Motor neuron (in vitro differentiated cells): ENCODE measurements around the gene GAD1. TPM values are rescaled to one million over a fixed set of nuclear protein-coding genes. Genes with fewer than 3 reads are reported as not detected.

Experiments
- ATAC-seq, 8 experiments: fragments of 200-7000 bp; cut with Tn5 transposase; replicated peaks in 6 of 8; 2 replicates each; pipeline ENCODE4 v1.8.0; 2021; ENCODE audit warnings: mild to moderate bottlenecking in 8 of 8, moderate library complexity in 8 of 8
- H3K27ac ChIP-seq, 2 donors: fragments of 250-450 bp; sonication (Bioruptor Pico); 2 replicates each; pipeline ENCODE4 v1.9.0; 2021; ENCODE audit warnings: antibody characterized with exemption in 2 of 2, mild to moderate bottlenecking in 2 of 2, moderate library complexity in 1 of 2
- H3K4me1 ChIP-seq, 2 donors: fragments of 250-450 bp; sonication (Bioruptor Pico); replicated peaks in 1 of 2; 2 replicates each; pipeline ENCODE4 v1.6.1; 2021; ENCODE audit warnings: antibody characterized with exemption in 2 of 2, mild to moderate bottlenecking in 2 of 2, moderate library complexity in 1 of 2
- H3K4me3 ChIP-seq, 5 donors: fragments of 250-450 bp; sonication (Bioruptor Pico); 2 replicates each; pipeline ENCODE4 v1.9.0; 2021; ENCODE audit warnings: antibody characterized with exemption in 5 of 5, mild to moderate bottlenecking in 5 of 5, moderate library complexity in 4 of 5
- WGBS, 10 experiments: fragments of 450-650 bp; shearing (Covaris generic); methylation state at CpG; one replicate each; pipeline ENCODE4 v1.0.0; 2022; 5-methylcytosine and 5-hydroxymethylcytosine counted together
- in situ Hi-C, 9 experiments: fragments of 400-800 bp; cut with MboI; loops; one replicate each; pipeline ENCODE4 v1.15.0; 2021; ENCODE audit warnings: low sequenced_read_pairs in 9 of 9, low pct_unique_long_range_greater_than_20kb in 2 of 9; ENCODE audit not compliant: unreplicated experiment in 9 of 9
- total RNA-seq, 8 experiments: library from RNA; unstranded; fragments of 300-600 nt; gene quantifications; 2 replicates each; pipeline versions ENCODE4 v1.2.3 to v1.2.4, GENCODE V29; 2022

GAD1 gene
- total RNA-seq, 8 experiments from 2014 or later, result 0.18 to 18.7 (median 7.2) TPM

GRCh38 chr2:170812710-170813600 lies 3.7 kb upstream of the GAD1 start:
- in situ Hi-C loops, result loop anchor here (10.0 to 25.0 kb wide), 8 partner anchors 401 to 1351 kb away; no protein-coding TSS in a partner anchor
- peaks cover 8 to 12% of the 10 kb centered on the region in 2 donors for H3K4me1 ChIP-seq
- peak in 3 of 8 experiments; percentile 11 to 17 (median 17) for ATAC-seq
- whole genome bisulfite sequencing, 10 experiments, result 0 to 10% (median 3%) methylated on average over 2 to 10 of the region's 14 CpGs; no CpG with 5 or more reads in 1 of the 10 experiments
- peak overlapping the region in 3 of 5 donors; percentile 2 to 47 (median 3) for H3K4me3 ChIP-seq
- no peak overlapping the region for H3K27ac ChIP-seq

DNA sequence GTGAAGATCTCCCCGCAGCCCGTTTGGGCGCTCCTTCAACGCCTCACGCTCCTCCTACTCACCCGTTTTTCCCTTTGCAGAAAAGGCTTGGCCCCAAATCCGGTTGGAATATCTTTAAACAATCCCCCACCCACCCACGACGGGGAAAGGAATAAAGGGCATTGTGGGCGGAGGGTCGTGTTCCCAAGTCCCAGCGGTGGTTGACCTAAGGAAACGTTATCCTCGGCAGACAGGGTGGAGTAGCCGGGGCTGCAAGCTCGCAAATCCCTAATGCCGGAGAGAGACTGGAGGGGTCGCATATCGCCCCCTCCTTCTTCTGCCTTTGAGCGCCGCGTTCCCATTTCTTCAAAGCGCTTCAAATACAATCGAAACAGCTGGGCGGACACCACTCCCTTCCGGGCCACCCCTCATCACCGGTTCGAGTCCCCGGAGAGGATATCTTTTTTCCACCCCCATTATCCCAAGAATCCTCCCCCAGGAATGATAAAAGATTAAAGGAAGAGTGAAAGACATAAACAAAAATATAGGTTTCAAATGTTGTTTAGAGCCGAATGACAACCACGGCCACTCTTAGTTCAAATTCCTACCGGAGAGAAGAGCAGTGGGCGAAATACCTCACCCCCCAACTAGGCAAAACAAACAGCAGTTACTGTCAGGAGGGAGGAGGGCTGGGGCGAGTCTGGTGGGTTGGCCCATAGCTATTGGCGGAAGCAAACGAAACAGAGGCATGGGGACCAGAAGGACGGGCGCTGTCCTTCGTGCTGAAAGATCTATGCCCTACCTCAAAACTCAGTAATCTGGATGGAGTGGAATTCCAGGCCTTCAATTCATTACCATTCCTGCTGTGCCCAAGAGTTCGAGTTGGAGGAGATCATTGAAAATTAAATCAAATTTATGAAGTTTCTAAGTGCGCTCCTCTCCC lies 2.8 kb upstream of the GAD1 start:
- Histone ChIP-seq H3K4me3 (peak overlapping the region in 3 of 5 donors; percentile 2 to 47 (median 3)), H3K4me1 (peaks cover 8 to 12% of the 10 kb centered on the region in 2 donors), H3K27ac (no peak overlapping the region)
- WGBS, 10 experiments, result 0 to 25% (median 5%) methylated on average over 4 to 22 of the region's 41 CpGs
- ATAC-seq, result peak in 3 of 8 experiments; percentile 4 to 23 (median 7)
- in situ Hi-C loops, result loop anchor here (10.0 to 25.0 kb wide), 8 partner anchors 402 to 1352 kb away; no protein-coding TSS in a partner anchor

DNA sequence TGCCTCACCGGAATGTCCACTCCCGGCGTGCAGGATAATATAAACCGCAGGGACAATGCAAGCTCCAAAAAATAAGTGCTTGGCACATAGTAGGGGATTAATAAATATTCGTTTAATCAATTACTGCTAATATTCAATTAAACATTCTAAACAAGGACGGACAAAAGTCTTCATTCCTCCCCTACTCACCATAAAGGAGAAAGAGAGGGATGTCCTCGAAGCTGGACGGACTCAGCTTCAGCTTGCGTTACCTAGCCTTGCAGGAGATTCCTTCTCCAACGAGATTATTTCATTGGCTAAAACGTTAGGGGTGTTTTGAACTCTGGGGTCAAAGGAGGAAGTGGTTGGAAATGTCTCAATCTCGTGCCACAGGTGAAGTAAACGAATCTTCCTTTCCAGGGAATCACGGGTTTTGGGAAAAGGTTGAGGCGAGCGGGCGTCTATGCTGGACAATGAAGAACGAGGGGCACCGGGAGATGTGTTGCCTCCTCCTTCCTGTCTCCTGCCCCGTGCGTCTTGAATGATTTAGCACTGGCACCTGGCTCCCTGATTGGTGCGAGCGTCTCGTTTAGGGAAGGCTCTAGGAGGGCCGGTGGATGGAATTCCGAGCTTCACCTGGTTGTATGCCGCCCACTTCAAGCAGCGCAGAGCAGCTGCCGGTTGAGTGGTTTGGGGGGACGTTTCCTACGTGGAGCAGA lies 2.0 kb upstream of the GAD1 start:
- no peak overlapping the region for H3K27ac ChIP-seq
- ATAC-seq, result no peak
- in situ Hi-C loops, result loop anchor here (10.0 to 25.0 kb wide), 8 partner anchors 402 to 1352 kb away; no protein-coding TSS in a partner anchor
- H3K4me3 ChIP-seq, result peak overlapping the region in 2 of 5 donors; percentile 47 to 62
- peaks cover 8 to 12% of the 10 kb centered on the region in 2 donors for H3K4me1 ChIP-seq
- WGBS, 10 experiments, result 14 to 62% (median 20%) methylated on average over 4 to 19 of the region's 31 CpGs

DNA sequence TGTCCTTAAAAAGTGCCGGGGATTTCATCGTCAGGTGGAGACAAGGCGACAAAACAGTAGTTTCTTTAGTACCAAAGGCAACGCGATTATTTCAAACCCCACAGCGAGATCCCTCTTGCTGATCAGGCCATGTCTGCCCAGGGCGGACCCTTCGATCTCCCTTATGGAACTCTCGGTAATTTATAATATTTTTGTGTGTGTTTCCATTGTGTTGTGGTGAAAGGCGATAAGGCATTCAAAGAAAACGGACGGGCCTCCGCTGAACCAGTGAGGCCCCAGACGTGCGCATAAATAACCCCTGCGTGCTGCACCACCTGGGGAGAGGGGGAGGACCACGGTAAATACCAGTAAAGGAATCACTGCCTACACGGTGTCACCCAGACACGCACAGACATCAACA lies 1.4 kb upstream of the GAD1 start:
- ATAC-seq, result no peak
- H3K4me1 ChIP-seq, result peaks cover 8 to 12% of the 10 kb centered on the region in 2 donors
- 0 to 50% (median 11%) methylated on average over 1 to 18 of the region's 19 CpGs; no CpG with 5 or more reads in 2 of the 10 experiments for WGBS, 10 experiments
- H3K4me3 ChIP-seq, result peak overlapping the region; percentile 33 to 62 (median 47)
- H3K27ac ChIP-seq, result no peak overlapping the region
- in situ Hi-C loops, result loop anchor here (10.0 to 25.0 kb wide), 8 partner anchors 403 to 1353 kb away; no protein-coding TSS in a partner anchor

- Histone ChIP-seq H3K4me1 (peaks cover 8 to 12% of the 10 kb centered on the region in 2 donors), H3K4me3 (peak overlapping the region; percentile 33 to 62 (median 47)), H3K27ac (peak overlapping the region in 1 of 2 donors; percentile 9)
- in situ Hi-C loops, result loop anchor here (10.0 to 25.0 kb wide), 8 partner anchors 404 to 1354 kb away; no protein-coding TSS in a partner anchor
- 0 to 13% (median 0%) methylated on average over 1 to 10 of the region's 52 CpGs; no CpG with 5 or more reads in 2 of the 10 experiments for WGBS, 10 experiments
- ATAC-seq, result peak; percentile 13 to 65 (median 60)
These were observed 762 bp upstream of the GAD1 start for GRCh38 chr2:170815746-170816503.

GRCh38 chr2:170817093-170818035 lies 677 bp downstream of the GAD1 start:
- Histone ChIP-seq H3K27ac (peak overlapping the region in 1 of 2 donors; percentile 22), H3K4me1 (peaks cover 16 to 23% of the 10 kb centered on the region in 2 donors), H3K4me3 (peak overlapping the region; percentile 33 to 62 (median 47))
- 0 to 4% (median 2%) methylated on average over 2 to 8 of the region's 69 CpGs; no CpG with 5 or more reads in 4 of the 10 experiments for WGBS, 10 experiments
- in situ Hi-C loops, result loop anchor here (10.0 to 25.0 kb wide), 8 partner anchors 405 to 1355 kb away; no protein-coding TSS in a partner anchor
- peak; percentile 10 to 36 (median 20) for ATAC-seq

- in situ Hi-C loops, result loop anchor here (10.0 to 25.0 kb wide), 8 partner anchors 406 to 1356 kb away; no protein-coding TSS in a partner anchor
These were observed 1.5 kb downstream of the GAD1 start for GRCh38 chr2:170818036-170818751.

DNA sequence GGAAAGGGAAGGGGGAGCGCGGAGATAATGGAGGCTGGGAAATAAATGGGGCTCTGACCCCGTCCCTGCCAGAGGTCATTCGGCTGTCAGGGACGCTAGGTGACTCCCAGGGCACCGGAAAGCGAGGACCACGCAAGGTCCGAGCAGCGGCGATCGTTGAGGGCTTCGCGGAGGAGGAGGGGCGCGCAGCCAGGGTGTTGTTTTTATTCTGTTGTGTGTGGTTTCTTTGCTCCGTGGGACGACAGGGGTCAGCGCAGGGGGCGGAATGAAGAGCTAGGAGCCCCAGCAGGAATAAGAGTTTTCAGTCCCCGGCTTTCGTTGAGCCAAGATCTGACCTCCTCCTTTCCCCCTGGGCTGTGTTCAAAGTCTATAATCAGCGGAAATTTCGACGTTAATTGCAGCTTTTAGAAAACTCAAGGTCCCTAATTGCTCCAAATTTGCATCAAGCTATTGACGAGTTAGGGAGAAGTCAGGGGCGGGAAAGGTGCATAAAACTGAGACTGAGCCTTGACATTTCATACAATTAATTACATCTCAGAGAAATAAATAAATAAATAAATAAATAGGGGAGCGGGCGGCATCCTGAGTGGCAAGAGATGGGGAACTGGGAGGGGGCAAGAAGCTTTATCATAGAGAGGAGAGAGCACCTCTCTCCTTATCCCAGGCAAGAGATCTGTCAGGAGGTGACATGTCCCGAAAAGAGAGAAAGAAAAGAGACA lies 2.2 kb downstream of the GAD1 start:
- H3K27ac ChIP-seq, result no peak overlapping the region
- in situ Hi-C loops, result loop anchor here (10.0 to 25.0 kb wide), 8 partner anchors 407 to 1357 kb away; no protein-coding TSS in a partner anchor
- H3K4me1 ChIP-seq, result peaks cover 19 to 21% of the 10 kb centered on the region in 2 donors
- WGBS, 10 experiments, result 12 to 69% (median 25%) methylated on average over 3 to 21 of the region's 30 CpGs; no CpG with 5 or more reads in 2 of the 10 experiments
- ATAC-seq, result no peak
- peak overlapping the region; percentile 33 to 62 (median 47) for H3K4me3 ChIP-seq

More at GRCh38 chr2:170818036-170818751, 1.5 kb downstream of the GAD1 start:
- 0 to 20% (median 8%) methylated on average over 1 to 9 of the region's 60 CpGs; no CpG with 5 or more reads in 6 of the 10 experiments for WGBS, 10 experiments
- H3K27ac ChIP-seq, result no peak overlapping the region
- peak overlapping the region; percentile 33 to 62 (median 47) for H3K4me3 ChIP-seq
- peak in 4 of 8 experiments; percentile 2 to 11 (median 8) for ATAC-seq
- H3K4me1 ChIP-seq, result peaks cover 23 to 24% of the 10 kb centered on the region in 2 donors
